UCSD-AML1 (cell line): ENCODE data around the gene DTNA.
"Not testable (repeated sequence)": the region's sequence is repeated elsewhere in the genome, so short reads cannot be mapped to it uniquely, and the experiment has no call there.

Source experiments
- DNase-seq: peaks from one replicate; lab custom pipeline; 2025; ENCODE audit not compliant: unreplicated experiment; lab: John Stamatoyannopoulos, UW

Gene DTNA

GRCh38 chr18:34709750-34710441 is at the start of gene DTNA:
Gene DTNA (plus strand): TSS chr18:34710298. CDS start chr18:34755977, 45,679 bp downstream.
- DNase-seq, result no peak

GRCh38 chr18:34660572-34660971 is 49.5 kb upstream of the DTNA start:
- no peak for DNase-seq

- no peak for DNase-seq
Measured at GRCh38 chr18:34661464-34662087, 48.5 kb upstream of the DTNA start.

GRCh38 chr18:34676816-34677574 is 33.1 kb upstream of the DTNA start:
- no peak for DNase-seq

GRCh38 chr18:34689750-34690149 is 20.3 kb upstream of the DTNA start:
- DNase-seq, result not testable (repeated sequence)

- DNase-seq, result no peak
Measured at GRCh38 chr18:34691614-34692013, 18.5 kb upstream of the DTNA start.

GRCh38 chr18:34694591-34695165 is 15.4 kb upstream of the DTNA start:
- DNase-seq, result no peak

GRCh38 chr18:34695310-34695709 is 14.8 kb upstream of the DTNA start:
- DNase-seq, result no peak

GRCh38 chr18:34696671-34697070 is 13.4 kb upstream of the DTNA start:
- DNase-seq, result no peak

- DNase-seq, result no peak
Measured at GRCh38 chr18:34697233-34697632, 12.9 kb upstream of the DTNA start.

- no peak for DNase-seq
Measured at GRCh38 chr18:34697891-34698290, 12.2 kb upstream of the DTNA start.

- no peak for DNase-seq
Measured at GRCh38 chr18:34701911-34702310, 8.2 kb upstream of the DTNA start.

- DNase-seq, result no peak
Measured at GRCh38 chr18:34702814-34703213, 7.3 kb upstream of the DTNA start.

- no peak for DNase-seq
Measured at GRCh38 chr18:34704074-34704473, 6.0 kb upstream of the DTNA start.

GRCh38 chr18:34704823-34705222 is 5.3 kb upstream of the DTNA start:
- DNase-seq, result no peak

GRCh38 chr18:34707670-34708069 is 2.4 kb upstream of the DTNA start:
- no peak for DNase-seq

GRCh38 chr18:34709104-34709503 is 994 bp upstream of the DTNA start:
- DNase-seq, result no peak

GRCh38 chr18:34710458-34710914 is 388 bp downstream of the DTNA start:
- DNase-seq, result no peak

GRCh38 chr18:34710934-34711333 is 836 bp downstream of the DTNA start:
- DNase-seq, result no peak

- not testable (repeated sequence) for DNase-seq
Measured at GRCh38 chr18:34716111-34716510, 6.0 kb downstream of the DTNA start.

GRCh38 chr18:34718610-34719009 is 8.5 kb downstream of the DTNA start:
- no peak for DNase-seq

- DNase-seq, result no peak
Measured at GRCh38 chr18:34720220-34720619, 10.1 kb downstream of the DTNA start.
